ENCODE results near the gene CCDC188. TPM values are rescaled to one million over a fixed set of nuclear protein-coding genes. Genes with fewer than 3 reads are reported as not detected.

CCDC188 gene
- total and polyA plus RNA-seq, 2 of the 13 experiments (the other 11 are each of a cell fraction or from before 2014, with no cell fraction given): not detected

DNA sequence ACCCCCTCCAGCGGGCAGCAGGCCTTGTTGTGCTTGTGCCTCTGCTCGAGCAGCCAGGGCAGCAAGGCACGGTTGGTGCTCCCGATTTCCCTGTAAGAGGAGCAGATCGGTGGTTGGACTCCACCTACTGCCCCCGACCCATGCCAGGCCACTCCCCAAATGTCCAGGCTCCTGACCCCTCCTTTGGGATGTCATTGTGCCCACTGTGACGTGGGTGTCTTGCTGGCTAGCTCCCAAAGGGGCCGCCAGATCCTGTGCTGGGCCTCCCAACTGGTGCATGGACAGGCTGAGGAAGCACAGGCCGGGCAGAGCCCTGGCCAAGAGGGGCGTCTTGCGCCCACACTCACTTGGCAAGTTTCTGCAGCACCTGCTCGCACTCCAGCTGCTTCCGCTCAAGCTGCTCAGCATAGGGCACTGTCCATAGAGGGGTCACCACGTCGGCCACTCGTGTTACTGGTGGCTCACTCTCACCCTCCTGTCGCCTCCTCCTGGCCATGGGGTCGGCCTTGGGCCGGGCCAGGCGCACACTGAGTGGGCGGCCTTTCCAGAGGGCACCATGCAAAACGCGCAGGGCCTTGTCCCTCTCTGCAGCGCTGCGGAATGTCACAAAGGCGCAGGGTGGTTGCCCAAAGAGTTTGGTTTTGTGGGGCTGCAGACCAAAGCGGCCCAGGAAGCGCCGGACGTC, 35.0 kb downstream of the CCDC188 start, which contains the start of gene RANBP1 (continued):
- TF ChIP-seq U2AF2 (IDR thresholded peaks at IDR 0.05; ENCODE audit: low read depth, low read length): no peak
- TF ChIP-seq ZNF816 (CRISPR knock-in tag; IDR thresholded peaks at IDR 0.05; ENCODE audit: borderline replicate concordance): no peak
- TF ChIP-seq IKZF1 (IDR thresholded peaks at IDR 0.05): no peak
- TF ChIP-seq, protein P1, sequence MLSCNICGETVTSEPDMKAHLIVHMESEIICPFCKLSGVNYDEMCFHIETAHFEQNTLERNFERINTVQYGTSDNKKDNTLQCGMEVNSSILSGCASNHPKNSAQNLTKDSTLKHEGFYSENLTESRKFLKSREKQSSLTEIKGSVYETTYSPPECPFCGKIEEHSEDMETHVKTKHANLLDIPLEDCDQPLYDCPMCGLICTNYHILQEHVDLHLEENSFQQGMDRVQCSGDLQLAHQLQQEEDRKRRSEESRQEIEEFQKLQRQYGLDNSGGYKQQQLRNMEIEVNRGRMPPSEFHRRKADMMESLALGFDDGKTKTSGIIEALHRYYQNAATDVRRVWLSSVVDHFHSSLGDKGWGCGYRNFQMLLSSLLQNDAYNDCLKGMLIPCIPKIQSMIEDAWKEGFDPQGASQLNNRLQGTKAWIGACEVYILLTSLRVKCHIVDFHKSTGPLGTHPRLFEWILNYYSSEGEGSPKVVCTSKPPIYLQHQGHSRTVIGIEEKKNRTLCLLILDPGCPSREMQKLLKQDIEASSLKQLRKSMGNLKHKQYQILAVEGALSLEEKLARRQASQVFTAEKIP (CRISPR knock-in tag; IDR thresholded peaks at IDR 0.05; ENCODE audit: borderline replicate concordance): no peak
- no peak for TF ChIP-seq SCMH1 (CRISPR knock-in tag; IDR thresholded peaks at IDR 0.05; ENCODE audit: borderline replicate concordance)
- no peak for TF ChIP-seq SMARCC2 (IDR thresholded peaks at IDR 0.05)
- 0 out of 2 replicates have a peak, but pooled peaks have one; percentile 49 for TF ChIP-seq ZNF670 (CRISPR knock-in tag; IDR thresholded peaks at IDR 0.05; ENCODE audit: borderline replicate concordance)
- no peak for TF ChIP-seq ZMYM2 (CRISPR knock-in tag; IDR thresholded peaks at IDR 0.05)
- no peak for TF ChIP-seq EZH2 (conservative IDR thresholded peaks at IDR 0.05; ENCODE audit: low read depth, low read length)
- TF ChIP-seq, protein P2, sequence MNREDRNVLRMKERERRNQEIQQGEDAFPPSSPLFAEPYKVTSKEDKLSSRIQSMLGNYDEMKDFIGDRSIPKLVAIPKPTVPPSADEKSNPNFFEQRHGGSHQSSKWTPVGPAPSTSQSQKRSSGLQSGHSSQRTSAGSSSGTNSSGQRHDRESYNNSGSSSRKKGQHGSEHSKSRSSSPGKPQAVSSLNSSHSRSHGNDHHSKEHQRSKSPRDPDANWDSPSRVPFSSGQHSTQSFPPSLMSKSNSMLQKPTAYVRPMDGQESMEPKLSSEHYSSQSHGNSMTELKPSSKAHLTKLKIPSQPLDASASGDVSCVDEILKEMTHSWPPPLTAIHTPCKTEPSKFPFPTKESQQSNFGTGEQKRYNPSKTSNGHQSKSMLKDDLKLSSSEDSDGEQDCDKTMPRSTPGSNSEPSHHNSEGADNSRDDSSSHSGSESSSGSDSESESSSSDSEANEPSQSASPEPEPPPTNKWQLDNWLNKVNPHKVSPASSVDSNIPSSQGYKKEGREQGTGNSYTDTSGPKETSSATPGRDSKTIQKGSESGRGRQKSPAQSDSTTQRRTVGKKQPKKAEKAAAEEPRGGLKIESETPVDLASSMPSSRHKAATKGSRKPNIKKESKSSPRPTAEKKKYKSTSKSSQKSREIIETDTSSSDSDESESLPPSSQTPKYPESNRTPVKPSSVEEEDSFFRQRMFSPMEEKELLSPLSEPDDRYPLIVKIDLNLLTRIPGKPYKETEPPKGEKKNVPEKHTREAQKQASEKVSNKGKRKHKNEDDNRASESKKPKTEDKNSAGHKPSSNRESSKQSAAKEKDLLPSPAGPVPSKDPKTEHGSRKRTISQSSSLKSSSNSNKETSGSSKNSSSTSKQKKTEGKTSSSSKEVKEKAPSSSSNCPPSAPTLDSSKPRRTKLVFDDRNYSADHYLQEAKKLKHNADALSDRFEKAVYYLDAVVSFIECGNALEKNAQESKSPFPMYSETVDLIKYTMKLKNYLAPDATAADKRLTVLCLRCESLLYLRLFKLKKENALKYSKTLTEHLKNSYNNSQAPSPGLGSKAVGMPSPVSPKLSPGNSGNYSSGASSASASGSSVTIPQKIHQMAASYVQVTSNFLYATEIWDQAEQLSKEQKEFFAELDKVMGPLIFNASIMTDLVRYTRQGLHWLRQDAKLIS (CRISPR knock-in tag; IDR thresholded peaks at IDR 0.05): no peak
- TF ChIP-seq AGO2 (optimal IDR thresholded peaks at IDR 0.05; ENCODE audit: low read depth, low read length): peak; percentile 17
- no peak for TF ChIP-seq MIER3 (CRISPR knock-in tag; IDR thresholded peaks at IDR 0.05; ENCODE audit: borderline replicate concordance)
- TF ChIP-seq EED (CRISPR knock-in tag; IDR thresholded peaks at IDR 0.05): no peak
- no peak for TF ChIP-seq ZNF713 (CRISPR knock-in tag; IDR thresholded peaks at IDR 0.05)
- TF ChIP-seq KDM6A (CRISPR knock-in tag; IDR thresholded peaks at IDR 0.05; ENCODE audit: low read depth): no peak
- TF ChIP-seq, protein P3, sequence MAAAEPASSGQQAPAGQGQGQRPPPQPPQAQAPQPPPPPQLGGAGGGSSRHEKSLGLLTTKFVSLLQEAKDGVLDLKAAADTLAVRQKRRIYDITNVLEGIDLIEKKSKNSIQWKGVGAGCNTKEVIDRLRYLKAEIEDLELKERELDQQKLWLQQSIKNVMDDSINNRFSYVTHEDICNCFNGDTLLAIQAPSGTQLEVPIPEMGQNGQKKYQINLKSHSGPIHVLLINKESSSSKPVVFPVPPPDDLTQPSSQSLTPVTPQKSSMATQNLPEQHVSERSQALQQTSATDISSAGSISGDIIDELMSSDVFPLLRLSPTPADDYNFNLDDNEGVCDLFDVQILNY (CRISPR knock-in tag; conservative IDR thresholded peaks at IDR 0.05): 0 out of 2 replicates have a peak, but pooled peaks have one; percentile 11
- TF ChIP-seq, protein P4, sequence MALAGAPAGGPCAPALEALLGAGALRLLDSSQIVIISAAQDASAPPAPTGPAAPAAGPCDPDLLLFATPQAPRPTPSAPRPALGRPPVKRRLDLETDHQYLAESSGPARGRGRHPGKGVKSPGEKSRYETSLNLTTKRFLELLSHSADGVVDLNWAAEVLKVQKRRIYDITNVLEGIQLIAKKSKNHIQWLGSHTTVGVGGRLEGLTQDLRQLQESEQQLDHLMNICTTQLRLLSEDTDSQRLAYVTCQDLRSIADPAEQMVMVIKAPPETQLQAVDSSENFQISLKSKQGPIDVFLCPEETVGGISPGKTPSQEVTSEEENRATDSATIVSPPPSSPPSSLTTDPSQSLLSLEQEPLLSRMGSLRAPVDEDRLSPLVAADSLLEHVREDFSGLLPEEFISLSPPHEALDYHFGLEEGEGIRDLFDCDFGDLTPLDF (CRISPR knock-in tag; IDR thresholded peaks at IDR 0.05): no peak
- TF ChIP-seq, protein P5, sequence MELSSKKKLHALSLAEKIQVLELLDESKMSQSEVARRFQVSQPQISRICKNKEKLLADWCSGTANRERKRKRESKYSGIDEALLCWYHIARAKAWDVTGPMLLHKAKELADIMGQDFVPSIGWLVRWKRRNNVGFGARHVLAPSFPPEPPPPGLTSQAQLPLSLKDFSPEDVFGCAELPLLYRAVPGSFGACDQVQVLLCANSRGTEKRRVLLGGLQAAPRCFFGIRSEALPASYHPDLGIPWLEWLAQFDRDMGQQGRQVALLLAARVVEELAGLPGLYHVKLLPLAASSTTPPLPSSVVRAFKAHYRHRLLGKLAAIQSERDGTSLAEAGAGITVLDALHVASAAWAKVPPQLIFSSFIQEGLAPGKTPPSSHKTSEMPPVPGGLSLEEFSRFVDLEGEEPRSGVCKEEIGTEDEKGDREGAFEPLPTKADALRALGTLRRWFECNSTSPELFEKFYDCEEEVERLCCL (CRISPR knock-in tag; IDR thresholded peaks at IDR 0.05; ENCODE audit: borderline replicate concordance): no peak
- no peak for TF ChIP-seq RXRA (CRISPR knock-in tag; IDR thresholded peaks at IDR 0.05)
- TF ChIP-seq CHD2 (IDR thresholded peaks at IDR 0.05; ENCODE audit: low read depth, low read length): no peak
- no peak for TF ChIP-seq ZNF136 (CRISPR knock-in tag; IDR thresholded peaks at IDR 0.05; ENCODE audit: low read depth)
- TF ChIP-seq ZIK1 (CRISPR knock-in tag; IDR thresholded peaks at IDR 0.05; ENCODE audit: borderline replicate concordance, low read depth): no peak
